Lower lobe of right lung (tissue), 2 donors: ENCODE data around the gene KRT7. TPM values are rescaled to one million over a fixed set of nuclear protein-coding genes. Genes with fewer than 3 reads are reported as not detected.

ENCODE experiments used
- ATAC-seq, 2 donors: fragments of 200-7000 bp; cut with Tn5 transposase; one replicate each; pipeline ENCODE4 v1.9.1; 2020 to 2022; ENCODE audit warnings: mild to moderate bottlenecking in 2 of 2, moderate library complexity in 2 of 2
- DNase-seq: peaks from one replicate; pipeline ENCODE4 v3.0.0-alpha.2; 2020
- H3K27ac ChIP-seq: fragments of 200-600 bp; one replicate; pipeline ENCODE4 v1.8.0; 2022
- H3K27me3 ChIP-seq: fragments of 200-600 bp; one replicate; pipeline ENCODE4 v1.8.0; 2022; ENCODE audit warnings: low read depth
- H3K36me3 ChIP-seq: fragments of 200-600 bp; one replicate; pipeline ENCODE4 v1.8.0; 2022; ENCODE audit warnings: mild to moderate bottlenecking
- H3K4me1 ChIP-seq: fragments of 200-600 bp; one replicate; pipeline ENCODE4 v1.8.0; 2022
- H3K4me3 ChIP-seq: fragments of 200-600 bp; one replicate; pipeline ENCODE4 v1.8.0; 2022; ENCODE audit warnings: mild to moderate bottlenecking
- H3K9me3 ChIP-seq: fragments of 200-600 bp; one replicate; pipeline ENCODE4 v1.8.0; 2022
- CTCF ChIP-seq: fragments of 200-600 bp; IDR thresholded peaks from one replicate; pipeline ENCODE4 v1.8.0; 2022; ENCODE audit warnings: antibody characterized with exemption, mild to moderate bottlenecking
- intact Hi-C: fragments of 100-400 bp; cut with DNase I; formaldehyde crosslinking; loops from one replicate; pipeline ENCODE4 v1.11.0; 2022
- total RNA-seq: library from RNA; stranded (reverse); fragmentation: NEBNext Ultra II Directional; extraction: Animal tissue kit (Norgen Biotek cat#: 25700); gene quantifications from one replicate; pipeline ENCODE4 v1.2.1, GENCODE V29; 2021
- donor health status: DM: no; HTN: yes; CAD: no; lungs with severe emphysema.

KRT7 gene
- total RNA-seq, 1 donor from 2014 or later, result 257 TPM

- H3K27ac ChIP-seq, result no peak overlapping the region
- H3K9me3 ChIP-seq, result no peaks in the 10 kb centered on the region
- peaks cover 15% of the 10 kb centered on the region for H3K4me1 ChIP-seq
- no peak for TF ChIP-seq CTCF
- DNase-seq (peak; percentile 44), ATAC-seq (no peak)
- H3K27me3 ChIP-seq, result no peaks in the 10 kb centered on the region
- no peak overlapping the region for H3K4me3 ChIP-seq
- intact Hi-C loops, result no loop called here
- H3K36me3 ChIP-seq, result no peaks in the 10 kb centered on the region
These were observed 24.4 kb upstream of the KRT7 start for GRCh38 chr12:52208424-52209165.

- Histone ChIP-seq H3K27ac (no peak overlapping the region), H3K27me3 (no peaks in the 10 kb centered on the region), H3K4me3 (no peak overlapping the region), H3K9me3 (no peaks in the 10 kb centered on the region), H3K36me3 (no peaks in the 10 kb centered on the region), H3K4me1 (peaks cover 17% of the 10 kb centered on the region)
- no peak for TF ChIP-seq CTCF
- ATAC-seq (no peak), DNase-seq (peak; percentile 22)
- intact Hi-C loops, result no loop called here
These were observed 23.7 kb upstream of the KRT7 start for GRCh38 chr12:52209321-52209720.

- H3K27ac ChIP-seq, result no peak overlapping the region
These were observed 22.7 kb upstream of the KRT7 start for GRCh38 chr12:52210186-52210924.

GRCh38 chr12:52210925-52211650, 22.0 kb upstream of the KRT7 start:
- H3K4me1 ChIP-seq, result peaks cover 23% of the 10 kb centered on the region
- H3K27ac ChIP-seq, result no peak overlapping the region
- H3K36me3 ChIP-seq, result no peaks in the 10 kb centered on the region
- intact Hi-C loops, result no loop called here
- DNase-seq, result no peak
- no peak for ATAC-seq
- TF ChIP-seq CTCF, result no peak
- H3K27me3 ChIP-seq, result no peaks in the 10 kb centered on the region
- H3K4me3 ChIP-seq, result no peak overlapping the region
- H3K9me3 ChIP-seq, result no peaks in the 10 kb centered on the region

More at GRCh38 chr12:52210186-52210924, 22.7 kb upstream of the KRT7 start:
- Histone ChIP-seq H3K36me3 (no peaks in the 10 kb centered on the region), H3K27me3 (no peaks in the 10 kb centered on the region), H3K4me3 (no peak overlapping the region), H3K9me3 (no peaks in the 10 kb centered on the region), H3K4me1 (peaks cover 17% of the 10 kb centered on the region)
- DNase-seq (peak; percentile 52), ATAC-seq (peak in 1 of 2 donors; percentile 12)
- intact Hi-C loops, result no loop called here
- no peak for TF ChIP-seq CTCF

- Histone ChIP-seq H3K36me3 (no peaks in the 10 kb centered on the region), H3K4me3 (no peak overlapping the region), H3K27ac (no peak overlapping the region), H3K27me3 (no peaks in the 10 kb centered on the region), H3K4me1 (peaks cover 30% of the 10 kb centered on the region), H3K9me3 (no peaks in the 10 kb centered on the region)
- intact Hi-C loops, result no loop called here
- ATAC-seq (no peak), DNase-seq (no peak)
- no peak for TF ChIP-seq CTCF
These were observed 21.1 kb upstream of the KRT7 start for GRCh38 chr12:52211716-52212585.
